Nephron progenitor cell (in vitro differentiated cells): Measurements from ENCODE around the gene KCTD1.
A peak's percentile ranks its signal among the peaks of the same experiment; 100 is the strongest.

Source experiments
- DNase-seq: peaks from one replicate; pipeline ENCODE4 v3.0.0; 2021
- H3K27ac Mint-ChIP-seq: 2 replicates; pipeline ENCODE4 v1.8.0; 2021; ENCODE audit warnings: mild to moderate bottlenecking, moderate library complexity, mixed read lengths
- H3K27me3 Mint-ChIP-seq: 2 replicates; pipeline ENCODE4 v1.8.0; 2021; ENCODE audit warnings: mild to moderate bottlenecking, low read depth, mixed read lengths; ENCODE audit not compliant: poor library complexity
- H3K36me3 Mint-ChIP-seq: 2 replicates; pipeline ENCODE4 v1.8.0; 2021; ENCODE audit warnings: low read depth, mixed read lengths
- H3K4me1 Mint-ChIP-seq: 2 replicates; pipeline ENCODE4 v1.8.0; 2021; ENCODE audit warnings: mixed read lengths
- H3K4me3 Mint-ChIP-seq: 2 replicates; pipeline ENCODE4 v1.8.0; 2021; ENCODE audit warnings: mild to moderate bottlenecking, moderate library complexity, mixed read lengths
- H3K9me3 Mint-ChIP-seq: 2 replicates; pipeline ENCODE4 v1.8.0; 2021; ENCODE audit warnings: mild to moderate bottlenecking, moderate library complexity, mixed read lengths
- CTCF ChIP-seq: fragments of 200-600 bp; sonication (generic); IDR thresholded peaks from 2 replicates; pipeline ENCODE4 v1.5.0; 2021; ENCODE audit warnings: antibody characterized with exemption

The KCTD1 gene

DNA sequence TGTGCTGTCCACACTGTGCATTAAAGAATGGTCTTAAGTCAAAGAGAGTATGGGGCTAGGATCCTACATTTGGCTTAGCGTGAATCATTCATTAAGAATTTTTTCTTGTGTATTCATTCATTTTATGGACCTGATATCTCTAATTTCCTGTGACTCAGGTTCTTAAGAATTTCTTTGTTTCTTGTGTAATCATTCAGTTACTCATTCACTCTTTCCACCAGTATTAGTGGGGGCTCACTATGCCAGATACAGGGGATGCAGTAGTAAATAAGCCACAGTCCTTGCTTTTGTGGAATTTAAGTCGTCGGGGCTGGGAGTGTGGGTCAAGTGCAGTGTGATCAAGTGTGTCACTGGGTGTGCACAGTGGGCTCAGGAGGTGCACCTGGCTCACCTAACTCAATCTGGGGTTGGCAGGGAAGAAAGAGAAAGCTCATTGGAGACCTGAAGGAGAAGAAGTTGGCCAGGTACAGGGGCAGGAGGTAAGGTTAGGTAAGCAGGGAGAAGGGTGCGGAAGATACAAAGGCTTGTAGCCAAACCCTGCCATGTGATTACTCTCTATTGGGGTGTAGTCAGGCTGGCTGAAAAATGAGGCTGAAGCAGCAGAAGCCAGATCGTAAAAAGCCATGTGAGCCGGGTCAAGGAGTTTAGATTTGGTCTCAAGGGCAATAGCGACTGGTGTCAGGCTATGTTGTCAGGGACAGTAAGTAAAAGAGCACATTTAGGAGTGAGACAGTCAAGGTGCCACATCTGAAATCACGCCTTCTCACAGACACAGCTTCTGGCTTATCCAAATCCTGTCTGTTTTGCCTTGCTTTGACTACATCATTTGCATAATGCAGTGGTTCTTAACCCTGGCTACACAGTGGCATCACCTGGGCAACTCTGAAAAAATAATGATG lies 67.2 kb downstream of the KCTD1 start:
- H3K4me1 Mint-ChIP-seq = peaks cover 75% of the 10 kb centered on the region
- H3K36me3 Mint-ChIP-seq = peaks cover 43% of the 10 kb centered on the region
- no peaks in the 10 kb centered on the region for H3K9me3 Mint-ChIP-seq
- no peak overlapping the region for H3K4me3 Mint-ChIP-seq
- no peak for DNase-seq
- peak overlapping the region; percentile 70 for H3K27ac Mint-ChIP-seq
- H3K27me3 Mint-ChIP-seq = peaks cover 6% of the 10 kb centered on the region
- TF ChIP-seq CTCF = no peak

DNA sequence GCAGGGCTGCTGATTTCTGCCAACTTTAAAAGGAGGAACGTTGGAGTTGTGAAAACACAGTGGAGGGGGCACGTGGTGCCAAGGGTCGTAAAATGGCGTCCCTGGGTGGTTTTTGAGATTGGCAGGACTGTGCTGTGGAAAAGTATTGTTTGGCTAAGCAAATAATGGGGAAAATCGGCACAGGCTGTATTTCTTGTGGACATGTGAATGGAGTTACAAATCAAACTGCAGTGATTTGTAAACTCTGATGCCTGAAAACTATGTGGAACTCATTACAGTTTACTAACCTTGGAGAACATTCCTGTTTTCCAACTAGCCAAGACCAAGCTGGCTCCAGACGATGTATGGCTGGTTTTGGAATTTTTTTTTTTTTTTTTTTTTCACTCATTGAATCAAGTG lies 68.7 kb downstream of the KCTD1 start:
- Mint-ChIP-seq H3K27ac (peak overlapping the region; percentile 95), H3K4me3 (peak overlapping the region; percentile 43), H3K27me3 (peaks cover 4% of the 10 kb centered on the region), H3K4me1 (peaks cover 73% of the 10 kb centered on the region), H3K9me3 (no peaks in the 10 kb centered on the region), H3K36me3 (peaks cover 53% of the 10 kb centered on the region)
- TF ChIP-seq CTCF = no peak
- DNase-seq = no peak

DNA sequence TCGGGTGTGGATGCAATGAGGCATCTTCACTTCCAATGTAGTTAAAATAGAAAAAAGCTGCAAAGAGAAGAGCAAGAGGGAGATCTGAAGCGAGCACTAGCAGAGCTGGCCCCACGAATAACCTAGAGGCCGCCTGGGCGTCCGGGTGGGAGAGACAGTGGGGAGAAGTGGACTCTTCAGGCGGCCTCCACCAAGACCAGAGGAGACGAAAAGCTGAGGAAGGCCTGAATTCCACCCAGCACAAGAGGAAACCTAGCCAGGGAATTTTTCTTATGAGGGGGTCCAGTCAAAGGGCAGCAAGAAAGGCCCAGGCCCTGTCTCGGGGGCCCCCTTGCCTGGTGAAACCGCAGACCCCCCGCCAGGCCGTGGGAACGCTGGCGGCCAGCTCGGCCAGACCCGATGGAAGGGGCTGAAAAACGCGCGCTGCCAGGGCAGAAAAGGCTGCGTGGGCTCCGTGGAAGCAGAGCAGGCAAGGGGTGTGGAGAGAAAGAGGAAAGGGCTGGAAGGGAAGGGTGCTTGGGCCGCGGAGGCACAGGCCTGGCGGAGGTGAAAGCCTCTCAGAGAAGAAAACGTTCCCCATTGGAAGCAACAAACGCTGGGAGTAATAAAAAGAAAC lies 69.2 kb downstream of the KCTD1 start:
- Mint-ChIP-seq H3K27me3 (peaks cover 2% of the 10 kb centered on the region), H3K27ac (peak overlapping the region; percentile 95), H3K4me1 (peaks cover 68% of the 10 kb centered on the region), H3K9me3 (no peaks in the 10 kb centered on the region), H3K4me3 (peak overlapping the region; percentile 64), H3K36me3 (peaks cover 53% of the 10 kb centered on the region)
- no peak for TF ChIP-seq CTCF
- peak; percentile 29 for DNase-seq

GRCh38 chr18:26477828-26478466 lies 70.4 kb downstream of the KCTD1 start:
- Mint-ChIP-seq H3K4me1 (peaks cover 57% of the 10 kb centered on the region), H3K4me3 (no peak overlapping the region), H3K9me3 (no peaks in the 10 kb centered on the region), H3K27ac (no peak overlapping the region), H3K36me3 (peaks cover 57% of the 10 kb centered on the region), H3K27me3 (no peaks in the 10 kb centered on the region)
- no peak for TF ChIP-seq CTCF
- DNase-seq = no peak

- H3K4me3 Mint-ChIP-seq = no peak overlapping the region
- no peaks in the 10 kb centered on the region for H3K27me3 Mint-ChIP-seq
- DNase-seq = no peak
- peaks cover 61% of the 10 kb centered on the region for H3K36me3 Mint-ChIP-seq
- no peak overlapping the region for H3K27ac Mint-ChIP-seq
- no peak for TF ChIP-seq CTCF
- H3K4me1 Mint-ChIP-seq = peaks cover 55% of the 10 kb centered on the region
- no peaks in the 10 kb centered on the region for H3K9me3 Mint-ChIP-seq
Measured at GRCh38 chr18:26476697-26477096, 71.7 kb downstream of the KCTD1 start.
